A549 (cell line): ENCODE data around the gene SEC62. TPM values are rescaled to one million over a fixed set of nuclear protein-coding genes. Genes with fewer than 3 reads are reported as not detected.
A peak's percentile ranks its signal among the peaks of the same experiment; 100 is the strongest.

Experiments
- ATAC-seq, 2 experiments: fragments of 200-7000 bp in 1 of 2; fragments of >200 bp in 1 of 2; cut with Nextera tagmentation in 1 of 2; cut with Tn5 transposase in 1 of 2; 3 replicates each; pipeline versions ENCODE4 v1.8.0 to v1.9.1; 2018 to 2020; ENCODE audit warnings: mild to moderate bottlenecking in 1 of 2, moderate library complexity in 1 of 2
- CTCF ChIA-PET: fragments of 300-600 bp; sonication (Branson Sonifier 250); formaldehyde crosslinking; extraction: SDS; loops from one replicate; lab custom pipeline; 2021; ENCODE audit warnings: antibody characterized with exemption, inconsistent platforms; lab: Yijun Ruan, JAX
- POLR2A ChIA-PET: fragments of 350-600 bp; formaldehyde crosslinking; extraction: SDS; loops from one replicate; lab custom pipeline; 2021; ENCODE audit warnings: antibody characterized with exemption, inconsistent platforms; lab: Yijun Ruan, JAX
- DNase-seq, 2 experiments: peaks; one replicate each; pipeline versions ENCODE4 v3.0.0 to v3.0.0-alpha.2; 2011 to 2016; ENCODE audit warnings: low read depth in 1 of 2, low spot score in 1 of 2
- FAIRE-seq: peaks from 2 replicates; lab custom pipeline; 2011; peaks lifted over from hg19 to GRCh38; lab: Jason Lieb, UNC
- H3K27ac ChIP-seq, 2 experiments: fragments of >200 bp; sonication (Bioruptor Twin); formaldehyde crosslinking; 3 replicates each; pipeline ENCODE4 v1.5.1; 2016 to 2017
- H3K4me1 ChIP-seq: fragments of >200 bp; sonication (Bioruptor Twin); formaldehyde crosslinking; 3 replicates; pipeline ENCODE4 v1.6.1; 2016
- H3K4me2 ChIP-seq: fragments of >200 bp; sonication (Bioruptor Twin); formaldehyde crosslinking; 3 replicates; pipeline ENCODE4 v1.6.1; 2016
- H3K4me3 ChIP-seq: fragments of >200 bp; sonication (Bioruptor Twin); formaldehyde crosslinking; 3 replicates; pipeline ENCODE4 v1.5.1; 2016
- H3K9me3 ChIP-seq: fragments of >200 bp; sonication (Bioruptor Twin); formaldehyde crosslinking; 3 replicates; pipeline ENCODE4 v1.6.1; 2016
- ATOH8 ChIP-seq: fragments of 250-450 bp; sonication (Bioruptor Pico); IDR thresholded peaks from 2 replicates; pipeline ENCODE4 v1.5.0; 2020; ENCODE audit warnings: low read depth, mild to moderate bottlenecking, moderate library complexity
- CEBPB ChIP-seq, 2 experiments: fragments of >200 bp in 1 of 2; sonication (Bioruptor Twin) in 1 of 2; formaldehyde crosslinking in 1 of 2; IDR thresholded peaks; 2 replicates each; pipeline ENCODE4 v1.6.1; 2012 to 2016
- CHD2 ChIP-seq: fragments of 150-350 bp; IDR thresholded peaks from 2 replicates; pipeline ENCODE4 v1.6.1; 2014; ENCODE audit warnings: low read length; ENCODE audit not compliant: partially characterized antibody
- CTCF ChIP-seq: fragments of >200 bp; sonication (Bioruptor Twin); formaldehyde crosslinking; IDR thresholded peaks from 3 replicates; pipeline ENCODE4 v1.5.1; 2016
- EHMT2 ChIP-seq: fragments of 200-600 bp; sonication (generic); IDR thresholded peaks from 2 replicates; pipeline ENCODE4 v1.6.1; 2016; ENCODE audit warnings: antibody characterized with exemption, low read depth, mild to moderate bottlenecking, moderate library complexity
- EP300 ChIP-seq, 2 experiments: fragments of >200 bp; sonication (Bioruptor Twin); formaldehyde crosslinking; IDR thresholded peaks; 2 replicates in 1 of 2; 3 replicates in 1 of 2; pipeline ENCODE4 v1.6.1; 2016 to 2017
- ESRRA ChIP-seq: fragments of 150-350 bp; IDR thresholded peaks from 2 replicates; pipeline ENCODE4 v1.6.1; 2014; ENCODE audit warnings: mild to moderate bottlenecking, low read length, borderline replicate concordance
- HDAC2 ChIP-seq: fragments of 200-600 bp; sonication (generic); IDR thresholded peaks from 2 replicates; pipeline ENCODE4 v1.6.1; 2016
- JUN ChIP-seq, 2 experiments: fragments of >200 bp; sonication (Bioruptor Twin); formaldehyde crosslinking; IDR thresholded peaks; 2 replicates in 1 of 2; 3 replicates in 1 of 2; pipeline ENCODE4 v1.6.1; 2016 to 2017
- KDM1A ChIP-seq: fragments of 200-600 bp; sonication (generic); IDR thresholded peaks from 2 replicates; pipeline ENCODE4 v1.6.1; 2016; ENCODE audit warnings: low read depth, mild to moderate bottlenecking
- MAFK ChIP-seq: fragments of 450-650 bp; IDR thresholded peaks from 2 replicates; pipeline ENCODE4 v1.6.1; 2014; ENCODE audit not compliant: partially characterized antibody
- NR3C1 ChIP-seq: fragments of >200 bp; sonication (Bioruptor Twin); formaldehyde crosslinking; IDR thresholded peaks from 3 replicates; pipeline ENCODE4 v1.6.1; 2017
- POLR2A ChIP-seq: IDR thresholded peaks from 2 replicates; pipeline ENCODE4 v1.6.1; 2012; ENCODE audit warnings: mild to moderate bottlenecking, low read length
- RAD21 ChIP-seq, 2 experiments: fragments of >200 bp in 1 of 2; sonication (Bioruptor Twin) in 1 of 2; formaldehyde crosslinking in 1 of 2; IDR thresholded peaks in 1 of 2; conservative IDR thresholded peaks in 1 of 2; 2 replicates in 1 of 2; 3 replicates in 1 of 2; pipeline ENCODE4 v1.6.1; 2012 to 2018; ENCODE audit warnings: inconsistent platforms in 1 of 2
- RARB ChIP-seq: fragments of 250-450 bp; sonication (Bioruptor Pico); IDR thresholded peaks from 2 replicates; pipeline ENCODE4 v1.8.0; 2021; ENCODE audit warnings: mild to moderate bottlenecking, moderate library complexity
- RCOR1 ChIP-seq: fragments of 150-350 bp; IDR thresholded peaks from 2 replicates; pipeline ENCODE4 v1.6.1; 2014; ENCODE audit warnings: antibody characterized with exemption, low read length, low read depth
- USF2 ChIP-seq: fragments of 450-650 bp; IDR thresholded peaks from 2 replicates; pipeline ENCODE4 v1.6.1; 2014; ENCODE audit warnings: antibody characterized with exemption
- ZC3H11A ChIP-seq: fragments of 450-650 bp; IDR thresholded peaks from 2 replicates; pipeline ENCODE4 v1.6.1; 2014; ENCODE audit warnings: antibody characterized with exemption, mild to moderate bottlenecking
- ZNF302 ChIP-seq: fragments of 250-450 bp; sonication (Bioruptor Pico); IDR thresholded peaks from 2 replicates; pipeline ENCODE4 v1.9.0; 2021; ENCODE audit warnings: inconsistent platforms, mild to moderate bottlenecking, moderate library complexity
- ZSCAN20 ChIP-seq: fragments of 250-450 bp; sonication (Bioruptor Pico); IDR thresholded peaks from 2 replicates; pipeline ENCODE4 v1.8.0; 2022; ENCODE audit warnings: mild to moderate bottlenecking, moderate library complexity
- WGBS: methylation state at CpG from one replicate; pipeline ENCODE4 v1.1.6; 2017; ENCODE audit errors: missing lambda C conversion rate; 5-methylcytosine and 5-hydroxymethylcytosine counted together
- polyA plus RNA-seq, 4 experiments: library from polyadenylated mRNA; depleted of rRNA in 3 of 4; stranded (reverse); fragments of >200 nt; fragmentation: RNase III in 1 of 4; extraction: RNeasy Plus Mini Kit Qiagen cat#74134 plus additional on column Dnase treatment in 1 of 4; gene quantifications; 2 replicates in 3 of 4; 3 replicates in 1 of 4; pipeline ENCODE4 v1.2.3, GENCODE V29; 2011 to 2017

SEC62 gene
- polyA plus RNA-seq, 2 of the 4 experiments (the other 2 are of a cell fraction), result 84.5 to 107 TPM

DNA sequence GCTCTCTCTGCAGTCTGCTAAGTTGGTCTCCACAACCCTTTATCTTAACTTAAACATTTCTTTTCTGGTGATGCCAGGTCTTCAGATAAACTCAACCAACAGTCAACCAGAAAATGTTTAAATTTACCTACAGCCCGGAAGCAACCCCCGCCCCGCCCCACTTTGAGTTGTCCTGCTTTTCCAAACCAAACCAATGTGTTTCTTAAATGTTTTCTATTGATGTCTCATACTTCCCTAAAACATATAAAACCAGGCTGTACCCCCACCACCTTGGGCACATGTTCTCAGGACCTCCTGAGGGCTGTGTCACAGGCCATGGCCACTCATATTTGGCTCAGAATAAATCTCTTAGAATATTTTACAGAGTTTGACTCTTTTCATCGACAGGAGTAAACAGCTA is 58.0 kb downstream of the SEC62 start:
- CTCF ChIA-PET, result interaction anchor here (1.0 kb wide), 1 partner anchor 13 kb away, joined by 3 read pairs; the partner anchor contains the start of gene GPR160
- Histone ChIP-seq H3K4me1 (no peaks in the 10 kb centered on the region), H3K4me2 (no peak overlapping the region)
- no peak for TF ChIP-seq RARB (CRISPR knock-in tag)
- no peak for TF ChIP-seq ATOH8 (CRISPR knock-in tag)
- TF ChIP-seq RCOR1, result no peak
- no peak for TF ChIP-seq HDAC2
- TF ChIP-seq, all 56 proteins: peak for 0
- ATAC-seq (no peak), FAIRE-seq (no peak), DNase-seq (no peak)
- no peak overlapping the region for H3K27ac ChIP-seq
- H3K4me3 ChIP-seq, result no peak overlapping the region
- POLR2A ChIA-PET, result no interaction called here
- 74% methylated on average over 4 of the region's 4 CpGs for WGBS
- no peaks in the 10 kb centered on the region for H3K9me3 ChIP-seq

GRCh38 chr3:170027233-170028102 is 60.9 kb downstream of the SEC62 start:
- H3K27ac ChIP-seq, result no peak overlapping the region
- no peak overlapping the region for H3K4me3 ChIP-seq
- DNase-seq (no peak), ATAC-seq (no peak), FAIRE-seq (no peak)
- WGBS, result 17% methylated on average over 4 of the region's 4 CpGs
- ChIA-PET POLR2A (no interaction called here), CTCF (interaction anchor here (0.6 kb wide), 1 partner anchor 26 kb away, joined by 4 read pairs; no protein-coding TSS in a partner anchor)
- H3K9me3 ChIP-seq, result no peaks in the 10 kb centered on the region
- no peak for TF ChIP-seq EHMT2
- TF ChIP-seq MAFK, result no peak
- TF ChIP-seq CHD2, result no peak
- TF ChIP-seq NR3C1, result no peak
- no peak for TF ChIP-seq HDAC2
- no peak for TF ChIP-seq ESRRA
- TF ChIP-seq JUN (IDR thresholded peaks at IDR 0.05), result no peak
- no peak for TF ChIP-seq POLR2A
- TF ChIP-seq KDM1A, result no peak
- no peak for TF ChIP-seq ZSCAN20 (CRISPR knock-in tag)
- no peak for TF ChIP-seq ATOH8 (CRISPR knock-in tag)
- no peak for TF ChIP-seq CEBPB (IDR thresholded peaks at IDR 0.05)
- TF ChIP-seq ZC3H11A, result no peak
- no peak overlapping the region for H3K4me2 ChIP-seq
- no peaks in the 10 kb centered on the region for H3K4me1 ChIP-seq

DNA sequence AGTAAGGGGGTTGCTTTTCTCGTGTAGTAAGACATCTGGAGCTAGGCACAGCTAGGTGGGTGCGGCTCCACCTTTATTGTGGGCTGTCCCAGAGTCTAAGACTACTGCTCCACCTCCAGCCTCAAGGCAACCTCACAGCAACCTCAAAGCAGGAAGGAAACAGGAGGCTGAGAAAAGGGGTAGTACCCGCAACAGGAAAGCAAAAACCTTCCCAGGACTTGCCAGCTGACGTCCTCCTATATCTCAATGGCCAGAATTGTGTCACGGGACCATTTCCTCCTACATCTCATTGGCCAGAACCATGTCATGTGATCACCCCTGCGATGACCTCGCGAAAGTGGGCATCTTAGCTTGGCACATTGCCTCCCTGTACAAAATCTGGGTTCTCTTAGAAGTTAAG is 66.9 kb downstream of the SEC62 start:
- CTCF ChIA-PET, result interaction anchor here (0.6 to 1.8 kb wide), 4 partner anchors 11 to 1438 kb away, joined by 3 to 5 read pairs (median 4); no protein-coding TSS in a partner anchor
- Histone ChIP-seq H3K9me3 (no peaks in the 10 kb centered on the region), H3K4me3 (no peak overlapping the region), H3K27ac (no peak overlapping the region), H3K4me2 (no peak overlapping the region), H3K4me1 (peaks cover under 1% of the 10 kb centered on the region; the same call in 1 of the 3 replicates)
- DNase-seq (peak in 1 of 2 experiments; percentile 9), ATAC-seq (no peak), FAIRE-seq (no peak)
- 63% methylated on average over 8 of the region's 8 CpGs for WGBS
- TF ChIP-seq EP300 (IDR thresholded peaks at IDR 0.05) (no peak), USF2 (peak; percentile 77), ZNF302 (CRISPR knock-in tag) (no peak), RAD21 (conservative IDR thresholded peaks at IDR 0.05 in 1 of 2, IDR thresholded peaks at IDR 0.05 in 1 of 2) (no peak), CTCF (no peak)
- POLR2A ChIA-PET, result no interaction called here
